GM23248 (cell line): ENCODE data around the gene OR1K1. TPM values are rescaled to one million over a fixed set of nuclear protein-coding genes. Genes with fewer than 3 reads are reported as not detected.

Experiments used
- DNase-seq: peaks from one replicate; pipeline ENCODE4 v3.0.0-alpha.2; 2015
- H2AFZ ChIP-seq: fragments of 200-600 bp; sonication (generic); 2 replicates; pipeline ENCODE4 v1.6.1; 2016; ENCODE audit warnings: antibody characterized with exemption
- H3F3A ChIP-seq: fragments of 200-600 bp; sonication (generic); 2 replicates; pipeline ENCODE4 v1.6.1; 2016; ENCODE audit warnings: mild to moderate bottlenecking, antibody characterized with exemption, mixed run types; ENCODE audit not compliant: insufficient read depth
- H3K27ac ChIP-seq: fragments of 200-600 bp; sonication (generic); 2 replicates; pipeline ENCODE4 v1.5.1; 2016; ENCODE audit warnings: mild to moderate bottlenecking
- H3K27me3 ChIP-seq: fragments of 200-600 bp; sonication (generic); replicated peaks from 2 replicates; pipeline ENCODE4 v1.6.1; 2016; ENCODE audit warnings: mild to moderate bottlenecking; ENCODE audit not compliant: insufficient read depth
- H3K36me3 ChIP-seq: fragments of 200-600 bp; sonication (generic); 2 replicates; pipeline ENCODE4 v1.6.1; 2016; ENCODE audit warnings: low read depth, mild to moderate bottlenecking
- H3K4me1 ChIP-seq: fragments of 200-600 bp; sonication (generic); 2 replicates; pipeline ENCODE4 v1.6.1; 2016; ENCODE audit warnings: mild to moderate bottlenecking; ENCODE audit not compliant: insufficient read depth
- H3K4me2 ChIP-seq: fragments of 200-600 bp; sonication (generic); one replicate; pipeline ENCODE4 v1.6.1; 2016; ENCODE audit warnings: mild to moderate bottlenecking; ENCODE audit not compliant: unreplicated experiment
- H3K4me3 ChIP-seq: fragments of 200-600 bp; sonication (generic); 2 replicates; pipeline ENCODE4 v1.5.1; 2016; ENCODE audit warnings: mild to moderate bottlenecking
- H3K79me2 ChIP-seq: fragments of 200-600 bp; sonication (generic); 2 replicates; pipeline ENCODE4 v1.6.1; 2016; ENCODE audit warnings: mild to moderate bottlenecking; ENCODE audit not compliant: insufficient read depth
- H3K9ac ChIP-seq: fragments of 200-600 bp; sonication (generic); 2 replicates; pipeline ENCODE4 v1.6.1; 2016; ENCODE audit warnings: mild to moderate bottlenecking
- H3K9me2 ChIP-seq: fragments of 200-600 bp; sonication (generic); 2 replicates; pipeline ENCODE4 v1.6.1; 2016; ENCODE audit warnings: mixed run types, mild to moderate bottlenecking, moderate library complexity; ENCODE audit not compliant: insufficient read depth
- H3K9me3 ChIP-seq: fragments of 200-600 bp; sonication (generic); one replicate; pipeline ENCODE4 v1.6.1; 2017; ENCODE audit warnings: low read depth
- H4K20me1 ChIP-seq: fragments of 200-600 bp; sonication (generic); 2 replicates; pipeline ENCODE4 v1.6.0; 2016; ENCODE audit not compliant: insufficient read depth
- EZH2 ChIP-seq: fragments of 200-600 bp; sonication (generic); IDR thresholded peaks from 2 replicates; pipeline ENCODE4 v1.6.1; 2018; ENCODE audit warnings: antibody characterized with exemption, mild to moderate bottlenecking; ENCODE audit not compliant: insufficient read depth, poor library complexity, severe bottlenecking
- EZH2phosphoT487 ChIP-seq: fragments of 200-600 bp; sonication (generic); IDR thresholded peaks from 2 replicates; pipeline ENCODE4 v1.6.1; 2018; ENCODE audit warnings: antibody characterized with exemption, moderate library complexity, mild to moderate bottlenecking, low read depth; ENCODE audit not compliant: insufficient read depth
- WGBS, 2 experiments: methylation state at CpG; one replicate each; pipeline ENCODE4 v1.1.6; 2015 to 2017; ENCODE audit warnings: low lambda C conversion rate in 2 of 2, low coverage in 1 of 2; ENCODE audit errors: missing lambda C conversion rate in 2 of 2; 5-methylcytosine and 5-hydroxymethylcytosine counted together
- in situ Hi-C: fragments of 300-500 bp; cut with MboI; formaldehyde crosslinking; loops from 2 replicates; pipeline ENCODE4 v1.15.0; 2020
- polyA plus RNA-seq: library from polyadenylated mRNA; unstranded; fragments of >200 nt; fragmentation: Nextera tagmentation; extraction: Ambion mirVana; gene quantifications from 2 replicates; pipeline ENCODE4 v1.2.1, GENCODE V29; 2016
- total RNA-seq: library from RNA; depleted of rRNA; stranded (reverse); fragments of >200 nt; shearing (Covaris generic); gene quantifications from 2 replicates; pipeline ENCODE4 v1.2.3, GENCODE V29; 2014

The OR1K1 gene
- total and polyA plus RNA-seq, 2 experiments from 2014 or later: not detected

GRCh38 chr9:122819791-122820489 lies 20.0 kb downstream of the OR1K1 start:
- no peaks in the 10 kb centered on the region for H3K9me2 ChIP-seq
- no peak for DNase-seq
- peaks cover 23% of the 10 kb centered on the region for H3K79me2 ChIP-seq
- no peak overlapping the region for H3K9ac ChIP-seq
- no peak overlapping the region for H3K27ac ChIP-seq
- WGBS, 2 experiments: 90 to 91% methylated on average over 9 of the region's 9 CpGs
- no peaks in the 10 kb centered on the region for H3K27me3 ChIP-seq
- no peaks in the 10 kb centered on the region for H3K9me3 ChIP-seq
- no peaks in the 10 kb centered on the region for H4K20me1 ChIP-seq
- H3K36me3 ChIP-seq: peaks cover 8% of the 10 kb centered on the region; the same call in 1 of the 2 replicates
- TF ChIP-seq EZH2 (no peak), EZH2phosphoT487 (no peak)
- no peak overlapping the region for H2AFZ ChIP-seq
- H3K4me3 ChIP-seq: no peak overlapping the region
- H3K4me1 ChIP-seq: peaks cover 7% of the 10 kb centered on the region; the same call in 1 of the 2 replicates
- no peak overlapping the region for H3K4me2 ChIP-seq
- in situ Hi-C loops: loop anchor here (10.0 to 25.0 kb wide), 2 partner anchors 458 to 695 kb away; partner anchors contain the start of gene PTGS1
- H3F3A ChIP-seq: no peaks in the 10 kb centered on the region

- Histone ChIP-seq H3K4me3 (no peak overlapping the region), H2AFZ (no peak overlapping the region), H3K79me2 (peaks cover 28% of the 10 kb centered on the region), H3K4me2 (no peak overlapping the region), H3K9me2 (no peaks in the 10 kb centered on the region), H3K27me3 (no peaks in the 10 kb centered on the region), H3K4me1 (peaks cover 7% of the 10 kb centered on the region; the same call in 1 of the 2 replicates), H3F3A (no peaks in the 10 kb centered on the region), H4K20me1 (no peaks in the 10 kb centered on the region), H3K27ac (no peak overlapping the region), H3K9ac (no peak overlapping the region), H3K36me3 (peaks cover 8% of the 10 kb centered on the region; the same call in 1 of the 2 replicates), H3K9me3 (no peaks in the 10 kb centered on the region)
- TF ChIP-seq EZH2phosphoT487 (no peak), EZH2 (no peak)
- DNase-seq: no peak
- in situ Hi-C loops: loop anchor here (10.0 to 25.0 kb wide), 2 partner anchors 458 to 696 kb away; partner anchors contain the start of gene PTGS1
- WGBS, 2 experiments: 94 to 96% methylated on average over 11 of the region's 11 CpGs
Measured at GRCh38 chr9:122820490-122820845, 20.5 kb downstream of the OR1K1 start.

- 41 to 55% methylated on average over 7 of the region's 7 CpGs for WGBS, 2 experiments
- no peak overlapping the region for H3K4me2 ChIP-seq
- H3K27ac ChIP-seq: no peak overlapping the region
- peaks cover 38% of the 10 kb centered on the region for H3K79me2 ChIP-seq
- TF ChIP-seq EZH2phosphoT487 (no peak), EZH2 (no peak)
- no peaks in the 10 kb centered on the region for H3K9me2 ChIP-seq
- peaks cover 14% of the 10 kb centered on the region; the same call in 1 of the 2 replicates for H3K36me3 ChIP-seq
- no peak overlapping the region for H2AFZ ChIP-seq
- H3K9ac ChIP-seq: no peak overlapping the region
- H3K4me1 ChIP-seq: peaks cover 7% of the 10 kb centered on the region; the same call in 1 of the 2 replicates
- no peaks in the 10 kb centered on the region for H3F3A ChIP-seq
- H3K4me3 ChIP-seq: no peak overlapping the region
- H3K27me3 ChIP-seq: no peaks in the 10 kb centered on the region
- H3K9me3 ChIP-seq: no peaks in the 10 kb centered on the region
- in situ Hi-C loops: loop anchor here (10.0 to 25.0 kb wide), 2 partner anchors 459 to 697 kb away; partner anchors contain the start of gene PTGS1
- no peaks in the 10 kb centered on the region for H4K20me1 ChIP-seq
- DNase-seq: no peak
Measured at GRCh38 chr9:122821278-122821943, 21.5 kb downstream of the OR1K1 start.

- in situ Hi-C loops: loop anchor here (10.0 to 25.0 kb wide), 2 partner anchors 460 to 697 kb away; partner anchors contain the start of gene PTGS1
- no peak overlapping the region for H3K4me3 ChIP-seq
- no peak overlapping the region for H2AFZ ChIP-seq
- peaks cover 3% of the 10 kb centered on the region; the same call in 1 of the 2 replicates for H3F3A ChIP-seq
- 92 to 94% methylated on average over 6 of the region's 6 CpGs for WGBS, 2 experiments
- H3K4me1 ChIP-seq: peaks cover 13% of the 10 kb centered on the region
- H3K9ac ChIP-seq: no peak overlapping the region
- H4K20me1 ChIP-seq: no peaks in the 10 kb centered on the region
- peaks cover 44% of the 10 kb centered on the region for H3K79me2 ChIP-seq
- TF ChIP-seq EZH2: no peak
- TF ChIP-seq EZH2phosphoT487: no peak
- H3K9me3 ChIP-seq: no peaks in the 10 kb centered on the region
- no peak overlapping the region for H3K4me2 ChIP-seq
- peaks cover 14% of the 10 kb centered on the region; the same call in 1 of the 2 replicates for H3K36me3 ChIP-seq
- no peak for DNase-seq
- no peaks in the 10 kb centered on the region for H3K9me2 ChIP-seq
- no peaks in the 10 kb centered on the region for H3K27me3 ChIP-seq
- H3K27ac ChIP-seq: no peak overlapping the region
Measured at GRCh38 chr9:122822056-122822455, 22.1 kb downstream of the OR1K1 start.
